Hepatocyte (in vitro differentiated cells): ENCODE measurements around the gene COL15A1.

Experiments
- EZH2 ChIP-seq: fragments of 200-600 bp; sonication (generic); IDR thresholded peaks from 2 replicates; pipeline ENCODE4 v1.6.1; 2016; ENCODE audit warnings: antibody characterized with exemption, mild to moderate bottlenecking, borderline replicate concordance
- EZH2phosphoT487 ChIP-seq: fragments of 200-600 bp; sonication (generic); IDR thresholded peaks from one replicate; pipeline ENCODE4 v1.6.1; 2018; ENCODE audit warnings: antibody characterized with exemption, mild to moderate bottlenecking, low read depth, moderate library complexity; ENCODE audit not compliant: unreplicated experiment, severe bottlenecking
- TF ChIP-seq, protein P1 (sequence below): fragments of 200-600 bp; sonication (generic); IDR thresholded peaks from 2 replicates; pipeline ENCODE4 v1.5.1; 2016; ENCODE audit warnings: antibody characterized with exemption, mild to moderate bottlenecking; ENCODE audit not compliant: poor library complexity

DNA sequence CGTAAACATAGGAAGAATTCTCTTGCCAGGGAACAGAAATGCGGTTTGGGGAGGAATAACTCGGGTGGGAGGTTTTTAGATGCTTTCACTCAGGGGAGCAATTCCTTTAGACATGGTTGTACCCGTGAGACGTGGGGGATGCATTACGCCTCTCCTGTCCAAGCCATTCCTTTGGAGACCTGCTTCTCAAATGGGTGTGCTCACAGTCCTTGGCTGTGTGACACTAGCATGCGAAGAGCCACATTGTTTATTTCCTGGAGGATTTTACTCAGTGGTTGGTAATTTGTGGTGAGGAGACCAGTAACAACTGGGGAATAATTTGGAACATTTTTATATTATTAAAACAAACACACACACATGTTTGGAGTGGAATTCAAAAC is 18.5 kb downstream of the COL15A1 start:
- TF ChIP-seq, protein P1, sequence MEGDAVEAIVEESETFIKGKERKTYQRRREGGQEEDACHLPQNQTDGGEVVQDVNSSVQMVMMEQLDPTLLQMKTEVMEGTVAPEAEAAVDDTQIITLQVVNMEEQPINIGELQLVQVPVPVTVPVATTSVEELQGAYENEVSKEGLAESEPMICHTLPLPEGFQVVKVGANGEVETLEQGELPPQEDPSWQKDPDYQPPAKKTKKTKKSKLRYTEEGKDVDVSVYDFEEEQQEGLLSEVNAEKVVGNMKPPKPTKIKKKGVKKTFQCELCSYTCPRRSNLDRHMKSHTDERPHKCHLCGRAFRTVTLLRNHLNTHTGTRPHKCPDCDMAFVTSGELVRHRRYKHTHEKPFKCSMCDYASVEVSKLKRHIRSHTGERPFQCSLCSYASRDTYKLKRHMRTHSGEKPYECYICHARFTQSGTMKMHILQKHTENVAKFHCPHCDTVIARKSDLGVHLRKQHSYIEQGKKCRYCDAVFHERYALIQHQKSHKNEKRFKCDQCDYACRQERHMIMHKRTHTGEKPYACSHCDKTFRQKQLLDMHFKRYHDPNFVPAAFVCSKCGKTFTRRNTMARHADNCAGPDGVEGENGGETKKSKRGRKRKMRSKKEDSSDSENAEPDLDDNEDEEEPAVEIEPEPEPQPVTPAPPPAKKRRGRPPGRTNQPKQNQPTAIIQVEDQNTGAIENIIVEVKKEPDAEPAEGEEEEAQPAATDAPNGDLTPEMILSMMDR: no peak
- TF ChIP-seq EZH2: no peak
- no peak for TF ChIP-seq EZH2phosphoT487
